HCT116 (cell line): ENCODE results near the gene ACAD8. TPM values are rescaled to one million over a fixed set of nuclear protein-coding genes. Genes with fewer than 3 reads are reported as not detected.
A peak's percentile ranks its signal among the peaks of the same experiment; 100 is the strongest.

Experiments used
- ATAC-seq: fragments of 200-7000 bp; cut with Tn5 transposase; 2 replicates; pipeline ENCODE4 v1.9.1; 2020; ENCODE audit warnings: mild to moderate bottlenecking, moderate library complexity
- BruUV-seq: library from RNA; stranded (reverse); fragments of 400-500 nt; replicated peaks from 2 replicates; lab custom pipeline; 2021; lab: Mats Ljungman, UMichigan
- CTCF ChIA-PET: fragments of 300-600 bp; sonication (Branson Sonifier 250); formaldehyde crosslinking; loops from one replicate; lab custom pipeline; 2021; ENCODE audit warnings: antibody characterized with exemption; lab: Charles Lee
- POLR2A ChIA-PET: fragments of 300-600, 350-600 bp; sonication (Branson Sonifier 250); formaldehyde crosslinking; loops from one replicate; lab custom pipeline; 2021; ENCODE audit warnings: antibody characterized with exemption; lab: Charles Lee
- RAD21 ChIA-PET, 2 experiments: fragments of 300-600 bp; sonication (Branson Sonifier 250); formaldehyde crosslinking; loops; one replicate each; lab custom pipeline; 2023; ENCODE audit warnings: low total read pairs in 2 of 2; ENCODE audit not compliant: uncharacterized antibody in 2 of 2, unreplicated experiment in 2 of 2, low non-redundant PET in 1 of 2; lab: Charles Lee
- DNase-seq: peaks from one replicate; pipeline ENCODE4 v3.0.0-alpha.2; 2010; ENCODE audit warnings: low read depth, low spot score
- H2AFZ ChIP-seq: fragments of 200-600 bp; shearing (Covaris generic), sonication (generic); 2 replicates; pipeline ENCODE4 v1.6.1; 2017; ENCODE audit warnings: low read depth, mixed run types, mixed read lengths, antibody characterized with exemption, low read length; ENCODE audit not compliant: poor library complexity, severe bottlenecking
- H3K27ac ChIP-seq: 2 replicates; pipeline ENCODE4 v1.5.1; 2012; ENCODE audit warnings: low read depth, low read length
- H3K27me3 ChIP-seq: fragments of 200-600 bp; sonication (generic); 2 replicates; pipeline ENCODE4 v1.6.1; 2016; ENCODE audit warnings: mixed run types, low read length, mixed read lengths; ENCODE audit not compliant: insufficient read depth
- H3K36me3 ChIP-seq, 2 experiments: fragments of 200-500 bp in 1 of 2; fragments of 200-600 bp in 1 of 2; sonication (Bioruptor generic) in 1 of 2; sonication (generic) in 1 of 2; 2 replicates each; pipeline versions ENCODE4 v1.5.1 to v1.6.1; 2014 to 2016; ENCODE audit warnings: low read length in 2 of 2, inconsistent platforms in 1 of 2, mixed read lengths in 1 of 2, mixed run types in 1 of 2; ENCODE audit not compliant: insufficient read depth in 2 of 2, control insufficient read depth in 1 of 2
- H3K4me1 ChIP-seq, 2 experiments: fragments of 200-600 bp in 1 of 2; sonication (generic) in 1 of 2; 2 replicates each; pipeline versions ENCODE4 v1.5.1 to v1.6.1; 2012 to 2017; ENCODE audit warnings: low read length in 2 of 2, inconsistent platforms in 1 of 2, mild to moderate bottlenecking in 1 of 2, mixed read lengths in 1 of 2, mixed run types in 1 of 2, moderate library complexity in 1 of 2; ENCODE audit not compliant: insufficient read depth in 2 of 2, control insufficient read depth in 1 of 2
- H3K4me2 ChIP-seq: fragments of 200-600 bp; sonication (generic); 2 replicates; pipeline ENCODE4 v1.6.1; 2017; ENCODE audit warnings: mixed run types, low read length, mixed read lengths
- H3K4me3 ChIP-seq, 2 experiments: fragments of 200-600 bp in 1 of 2; sonication (generic) in 1 of 2; replicated peaks in 1 of 2; 2 replicates each; pipeline ENCODE4 v1.5.1; 2011 to 2016; ENCODE audit warnings: low read length in 2 of 2, control low read depth in 1 of 2, low read depth in 1 of 2, mild to moderate bottlenecking in 1 of 2, mixed read lengths in 1 of 2, mixed run types in 1 of 2
- H3K79me2 ChIP-seq: fragments of 200-600 bp; sonication (generic); 2 replicates; pipeline ENCODE4 v1.6.1; 2017; ENCODE audit warnings: mild to moderate bottlenecking, mixed run types, low read length, moderate library complexity, mixed read lengths; ENCODE audit not compliant: insufficient read depth
- H3K9ac ChIP-seq: fragments of 200-600 bp; sonication (generic); 2 replicates; pipeline ENCODE4 v1.6.1; 2016; ENCODE audit warnings: low read length, mixed read lengths
- H3K9me2 ChIP-seq: fragments of 200-600 bp; sonication (generic), shearing (Covaris generic); 2 replicates; pipeline ENCODE4 v1.6.1; 2017; ENCODE audit warnings: mixed run types, mild to moderate bottlenecking, moderate library complexity; ENCODE audit not compliant: insufficient read depth
- H3K9me3 ChIP-seq, 2 experiments: fragments of 200-500 bp in 1 of 2; fragments of 200-600 bp in 1 of 2; sonication (Bioruptor generic) in 1 of 2; sonication (generic) in 1 of 2; 2 replicates each; pipeline ENCODE4 v1.6.1; 2014 to 2017; ENCODE audit warnings: low read length in 2 of 2, mixed read lengths in 2 of 2, inconsistent platforms in 1 of 2, low read depth in 1 of 2, mild to moderate bottlenecking in 1 of 2, mixed run types in 1 of 2, moderate library complexity in 1 of 2; ENCODE audit not compliant: control insufficient read depth in 1 of 2, insufficient read depth in 1 of 2
- H4K20me1 ChIP-seq: fragments of 200-600 bp; sonication (generic), shearing (Covaris generic); 2 replicates; pipeline ENCODE4 v1.6.1; 2017; ENCODE audit warnings: mixed run types, mild to moderate bottlenecking, moderate library complexity; ENCODE audit not compliant: insufficient read depth
- ATF3 ChIP-seq: IDR thresholded peaks from 2 replicates; pipeline ENCODE4 v1.6.1; 2012
- CBX3 ChIP-seq: IDR thresholded peaks from 2 replicates; pipeline ENCODE4 v1.6.1; 2012; ENCODE audit warnings: low read depth
- CTCF ChIP-seq, 3 experiments: fragments of 200-600 bp in 1 of 3; sonication (generic) in 1 of 3; IDR thresholded peaks in 2 of 3; conservative IDR thresholded peaks in 1 of 3; 2 replicates each; pipeline ENCODE4 v1.5.1; 2012 to 2017; ENCODE audit warnings: low read depth in 2 of 3, low read length in 2 of 3, antibody characterized with exemption in 1 of 3, borderline replicate concordance in 1 of 3, control low read depth in 1 of 3, mild to moderate bottlenecking in 1 of 3, mixed read lengths in 1 of 3, mixed run types in 1 of 3, moderate library complexity in 1 of 3; ENCODE audit not compliant: insufficient read depth in 1 of 3
- EGR1 ChIP-seq: IDR thresholded peaks from 2 replicates; pipeline ENCODE4 v1.6.1; 2012; ENCODE audit warnings: low read depth
- ELF1 ChIP-seq: IDR thresholded peaks from 2 replicates; pipeline ENCODE4 v1.6.1; 2012; ENCODE audit warnings: low read depth, borderline replicate concordance
- EZH2 ChIP-seq: fragments of 200-600 bp; sonication (generic); IDR thresholded peaks from 2 replicates; pipeline ENCODE4 v1.6.1; 2017; ENCODE audit warnings: antibody characterized with exemption, mixed run types
- EZH2phosphoT487 ChIP-seq: fragments of 200-600 bp; IDR thresholded peaks from 2 replicates; pipeline ENCODE4 v1.6.1; 2018; ENCODE audit warnings: antibody characterized with exemption, borderline replicate concordance
- FOSL1 ChIP-seq: IDR thresholded peaks from 2 replicates; pipeline ENCODE4 v1.6.1; 2012; ENCODE audit warnings: low read depth
- JUND ChIP-seq: IDR thresholded peaks from 2 replicates; pipeline ENCODE4 v1.6.1; 2012
- MAX ChIP-seq: IDR thresholded peaks from 2 replicates; pipeline ENCODE4 v1.6.1; 2012
- POLR2A ChIP-seq: IDR thresholded peaks from 2 replicates; pipeline ENCODE4 v1.7.0; 2011; ENCODE audit warnings: borderline replicate concordance; ENCODE audit not compliant: insufficient read depth, insufficient read length; ENCODE audit errors: extremely low read depth
- POLR2AphosphoS5 ChIP-seq: IDR thresholded peaks from 2 replicates; pipeline ENCODE4 v1.6.1; 2011; ENCODE audit warnings: mild to moderate bottlenecking, low read depth, low read length, moderate library complexity
- RAD21 ChIP-seq: IDR thresholded peaks from 2 replicates; pipeline ENCODE4 v1.6.1; 2012; ENCODE audit warnings: low read depth, mild to moderate bottlenecking
- REST ChIP-seq: IDR thresholded peaks from 2 replicates; pipeline ENCODE4 v1.6.1; 2012; ENCODE audit warnings: low read depth
- SIN3A ChIP-seq: IDR thresholded peaks from 2 replicates; pipeline ENCODE4 v1.6.1; 2012; ENCODE audit warnings: low read depth
- SP1 ChIP-seq: IDR thresholded peaks from 2 replicates; pipeline ENCODE4 v1.6.1; 2012; ENCODE audit warnings: low read depth
- SRF ChIP-seq: IDR thresholded peaks from 2 replicates; pipeline ENCODE4 v1.6.1; 2012; ENCODE audit warnings: low read depth
- ZFX ChIP-seq: fragments of 450-650 bp; IDR thresholded peaks from 2 replicates; pipeline ENCODE4 v1.6.1; 2017
- ZNF274 ChIP-seq: fragments of 200-500 bp; sonication (Bioruptor generic); IDR thresholded peaks from 2 replicates; pipeline ENCODE4 v1.6.1; 2014; ENCODE audit warnings: mild to moderate bottlenecking, low read depth, low read length, inconsistent platforms
- intact Hi-C: fragments of 100-400 bp; cut with micrococcal nuclease; formaldehyde crosslinking; loops from 2 replicates; pipeline ENCODE4 v1.10.0; 2022
- total RNA-seq: library from RNA; stranded (reverse); gene quantifications from one replicate; pipeline ENCODE4 v1.2.1, GENCODE V29; 2021; ENCODE audit not compliant: unreplicated experiment

The ACAD8 gene
- total RNA-seq, 1 experiment from 2014 or later, result 21.0 TPM

- Histone ChIP-seq H3K9ac (peak within 1 kb of the TSS; percentile 84), H3K4me2 (peak within 1 kb of the TSS; percentile 88), H3K79me2 (peaks cover 81% of the 10 kb centered on the region), H3K27ac (peak within 1 kb of the TSS; percentile 61), H3K4me1 (peaks cover 10 to 20% of the 10 kb centered on the region in 2 experiments), H3K9me3 (no peaks in the 10 kb centered on the region), H3K36me3 (peaks cover 12 to 15% of the 10 kb centered on the region in 2 experiments), H2AFZ (peak within 1 kb of the TSS; percentile 88), H3K4me3 (peak within 1 kb of the TSS; percentile 79 to 90), H4K20me1 (peaks cover 8% of the 10 kb centered on the region; the same call in 1 of the 2 replicates), H3K27me3 (no peaks in the 10 kb centered on the region), H3K9me2 (no peaks in the 10 kb centered on the region)
- POLR2A ChIA-PET, result interaction anchor here (0.7 to 1.7 kb wide), 2 partner anchors 29 kb away, joined by 3 to 4 read pairs; partner anchors contain the start of genes ACAD8 and THYN1
- DNase-seq (peak; percentile 88), ATAC-seq (peak; percentile 86)
- CTCF ChIA-PET, result interaction anchor here (1.1 to 1.7 kb wide), 3 partner anchors 15 to 20 kb away, joined by 3 to 7 read pairs (median 5); no protein-coding TSS in a partner anchor
- no TSS peak for BruUV-seq
- intact Hi-C loops, result loop anchor here (2.0 to 10.0 kb wide), 3 partner anchors 29 to 189 kb away; partner anchors contain the start of genes ACAD8 and THYN1
- RAD21 ChIA-PET, result interaction anchor here (0.7 to 1.4 kb wide), 2 partner anchors 24 to 296 kb away, joined by 3 to 6 read pairs; no protein-coding TSS in a partner anchor
- TF ChIP-seq EZH2phosphoT487, result no peak
- peak; percentile 22; the same call in 1 of the 2 replicates for TF ChIP-seq EGR1
- TF ChIP-seq CBX3, result no peak
- TF ChIP-seq POLR2A, result peak; percentile 93
- no peak; the same call in 1 of the 2 replicates for TF ChIP-seq ELF1
- no peak for TF ChIP-seq CTCF (IDR thresholded peaks at IDR 0.05 in 2 of 3, conservative IDR thresholded peaks at IDR 0.05 in 1 of 3; ENCODE audit: borderline replicate concordance in 1 of 3, insufficient read depth in 1 of 3, low read depth in 2 of 3, low read length in 2 of 3)
- no peak for TF ChIP-seq JUND
- no peak for TF ChIP-seq FOSL1
- peak; percentile 88 for TF ChIP-seq SP1
- TF ChIP-seq RAD21, result no peak
- TF ChIP-seq EZH2, result no peak
- no peak for TF ChIP-seq REST
- peak; percentile 40; the same call in 1 of the 2 replicates for TF ChIP-seq ZFX
- no peak for TF ChIP-seq ATF3
- peak; percentile 90; the same call in 1 of the 2 replicates for TF ChIP-seq MAX
- no peak for TF ChIP-seq ZNF274
- peak; percentile 90 for TF ChIP-seq SIN3A
- TF ChIP-seq POLR2AphosphoS5, result peak; percentile 93
- TF ChIP-seq SRF, result no peak
Observed at GRCh38 chr11:134223836-134224709, 29.3 kb upstream of the ACAD8 start, which contains the start of the genes NCAPD3 and VPS26B. TSS of gene NCAPD3 (minus strand) at chr11:134223967. CDS start at chr11:134223926, 41 bp downstream. TSS of gene VPS26B (plus strand) at chr11:134224671. CDS start at chr11:134225123, 452 bp downstream.
